H1 (cell line): Measurements from ENCODE around the gene CDH19. TPM values are rescaled to one million over a fixed set of nuclear protein-coding genes. Genes with fewer than 3 reads are reported as not detected.

ENCODE experiments used
- CTCF ChIA-PET: fragments of 300-600 bp; sonication (Branson Sonifier 250); formaldehyde crosslinking; loops from one replicate; lab custom pipeline; 2021; ENCODE audit not compliant: partially characterized antibody; lab: Charles Lee
- POLR2A ChIA-PET: fragments of 300-600 bp; sonication (Branson Sonifier 250); formaldehyde crosslinking; loops from one replicate; lab custom pipeline; 2021; ENCODE audit warnings: inconsistent platforms; ENCODE audit not compliant: partially characterized antibody; lab: Charles Lee
- DNase-seq, 2 experiments: peaks; one replicate each; pipeline versions ENCODE4 v3.0.0 to v3.0.0-alpha.2; 2010 to 2022; ENCODE audit warnings: low spot score in 2 of 2, low read depth in 1 of 2, mixed read lengths in 1 of 2
- FAIRE-seq: peaks from 2 replicates; lab custom pipeline; 2011; peaks lifted over from hg19 to GRCh38; lab: Jason Lieb, UNC
- H2AFZ ChIP-seq: 2 replicates; pipeline ENCODE4 v1.8.1; 2012; ENCODE audit warnings: low read length, inconsistent platforms
- H2AK5ac ChIP-seq: 2 replicates; pipeline ENCODE4 v1.6.1; 2013; ENCODE audit warnings: low read depth, low read length
- H2BK120ac ChIP-seq: replicated peaks from 2 replicates; pipeline ENCODE3; 2013; ENCODE audit warnings: low read depth, low read length, inconsistent platforms
- H2BK12ac ChIP-seq: 2 replicates; pipeline ENCODE4 v1.6.1; 2013; ENCODE audit warnings: low read depth, low read length
- H2BK15ac ChIP-seq: 2 replicates; pipeline ENCODE4 v1.6.1; 2013; ENCODE audit warnings: low read length
- H2BK20ac ChIP-seq: 2 replicates; pipeline ENCODE4 v1.6.1; 2013; ENCODE audit warnings: low read length
- H2BK5ac ChIP-seq: 2 replicates; pipeline ENCODE4 v1.6.1; 2013; ENCODE audit warnings: low read depth, low read length
- H3K14ac ChIP-seq: 2 replicates; pipeline ENCODE4 v1.6.1; 2013; ENCODE audit warnings: inconsistent platforms; ENCODE audit not compliant: insufficient read length
- H3K18ac ChIP-seq: 2 replicates; pipeline ENCODE4 v1.6.1; 2013; ENCODE audit warnings: low read length; ENCODE audit errors: extremely low read depth
- H3K23ac ChIP-seq: 2 replicates; pipeline ENCODE4 v1.6.1; 2013; ENCODE audit warnings: inconsistent platforms; ENCODE audit not compliant: insufficient read length
- H3K23me2 ChIP-seq: 2 replicates; pipeline ENCODE4 v1.6.1; 2013; ENCODE audit warnings: low read depth, low read length
- H3K27ac ChIP-seq: 2 replicates; pipeline ENCODE4 v1.6.1; 2011; ENCODE audit warnings: low read depth, low read length, inconsistent platforms
- H3K27me3 ChIP-seq, 4 experiments: replicated peaks in 1 of 4; 1 replicate in 1 of 4; 2 replicates in 3 of 4; pipeline versions ENCODE4 v1.6.1 to v1.8.1; 2011 to 2013; ENCODE audit warnings: low read length in 3 of 4, mild to moderate bottlenecking in 3 of 4, inconsistent platforms in 2 of 4, mixed read lengths in 2 of 4, moderate library complexity in 1 of 4; ENCODE audit not compliant: control insufficient read depth in 3 of 4, insufficient read depth in 3 of 4; ENCODE audit errors: extremely low read depth in 1 of 4
- H3K36me3 ChIP-seq, 4 experiments: 2 replicates each; pipeline versions ENCODE4 v1.6.1 to v1.8.1; 2011 to 2013; ENCODE audit warnings: mild to moderate bottlenecking in 4 of 4, low read length in 3 of 4, moderate library complexity in 2 of 4, control low read depth in 1 of 4, inconsistent platforms in 1 of 4; ENCODE audit not compliant: insufficient read depth in 4 of 4, control insufficient read depth in 2 of 4
- H3K4ac ChIP-seq: replicated peaks from 2 replicates; pipeline ENCODE3; 2013; ENCODE audit warnings: low read length, low read depth, mixed read lengths, inconsistent platforms; ENCODE audit not compliant: insufficient read length
- H3K4me1 ChIP-seq, 4 experiments: replicated peaks in 1 of 4; 1 replicate in 1 of 4; 2 replicates in 3 of 4; pipeline versions ENCODE4 v1.6.1 to v1.8.1; 2011 to 2013; ENCODE audit warnings: low read length in 3 of 4, inconsistent platforms in 2 of 4, mixed read lengths in 1 of 4; ENCODE audit not compliant: insufficient read depth in 4 of 4, control insufficient read depth in 3 of 4
- H3K4me2 ChIP-seq, 2 experiments: 2 replicates each; pipeline versions ENCODE4 v1.6.1 to v1.8.1; 2011 to 2013; ENCODE audit warnings: low read depth in 2 of 2, low read length in 2 of 2, control low read depth in 1 of 2, inconsistent platforms in 1 of 2, mild to moderate bottlenecking in 1 of 2; ENCODE audit not compliant: insufficient read depth in 1 of 2
- H3K4me3 ChIP-seq, 4 experiments: fragments of 200-600, 300-600 bp in 1 of 4; sonication (generic), shearing (Covaris generic), sonication (Bioruptor Twin) in 1 of 4; 2 replicates each; pipeline versions ENCODE4 v1.5.1 to v1.8.1; 2011 to 2016; ENCODE audit warnings: low read length in 4 of 4, low read depth in 3 of 4, control low read depth in 2 of 4, inconsistent platforms in 2 of 4, mild to moderate bottlenecking in 2 of 4, mixed read lengths in 1 of 4, moderate library complexity in 1 of 4; ENCODE audit not compliant: insufficient read depth in 2 of 4; ENCODE audit errors: extremely low read depth in 1 of 4
- H3K56ac ChIP-seq: replicated peaks from 2 replicates; pipeline ENCODE3; 2013; ENCODE audit warnings: low read depth, mild to moderate bottlenecking, mixed read lengths, low read length, inconsistent platforms; ENCODE audit not compliant: insufficient read length
- H3K79me1 ChIP-seq: 2 replicates; pipeline ENCODE4 v1.6.1; 2013; ENCODE audit warnings: low read depth, low read length, control low read depth
- H3K79me2 ChIP-seq, 2 experiments: 2 replicates each; pipeline versions ENCODE4 v1.6.1 to v1.8.1; 2012 to 2013; ENCODE audit warnings: low read length in 2 of 2, mild to moderate bottlenecking in 2 of 2, inconsistent platforms in 1 of 2; ENCODE audit not compliant: insufficient read depth in 2 of 2, control insufficient read depth in 1 of 2
- H3K9ac ChIP-seq, 4 experiments: replicated peaks in 1 of 4; 1 replicate in 1 of 4; 2 replicates in 3 of 4; pipeline versions ENCODE4 v1.6.1 to v1.8.1; 2011 to 2013; ENCODE audit warnings: low read depth in 3 of 4, low read length in 3 of 4, control low read depth in 2 of 4, mild to moderate bottlenecking in 2 of 4, moderate library complexity in 2 of 4, inconsistent platforms in 1 of 4; ENCODE audit errors: extremely low read depth in 1 of 4
- H3K9me3 ChIP-seq, 2 experiments: 2 replicates each; pipeline versions ENCODE4 v1.6.1 to v1.8.1; 2012 to 2013; ENCODE audit warnings: mild to moderate bottlenecking in 2 of 2, moderate library complexity in 2 of 2, control low read depth in 1 of 2, inconsistent platforms in 1 of 2, low read depth in 1 of 2, low read length in 1 of 2, mixed read lengths in 1 of 2; ENCODE audit not compliant: insufficient read depth in 2 of 2
- H4K20me1 ChIP-seq, 2 experiments: replicated peaks in 1 of 2; 2 replicates each; pipeline versions ENCODE3 to v1.8.1; 2011 to 2013; ENCODE audit warnings: inconsistent platforms in 2 of 2, low read length in 2 of 2, mild to moderate bottlenecking in 1 of 2; ENCODE audit not compliant: insufficient read depth in 2 of 2, control insufficient read depth in 1 of 2
- H4K5ac ChIP-seq: 2 replicates; pipeline ENCODE4 v1.6.1; 2013; ENCODE audit warnings: low read length, low read depth, mixed read lengths, inconsistent platforms; ENCODE audit not compliant: insufficient read length
- H4K8ac ChIP-seq: 2 replicates; pipeline ENCODE4 v1.8.0; 2013; ENCODE audit warnings: mild to moderate bottlenecking, moderate library complexity, low read length, inconsistent platforms; ENCODE audit not compliant: insufficient read depth; ENCODE audit errors: extremely low read depth
- H4K91ac ChIP-seq: replicated peaks from 2 replicates; pipeline ENCODE3; 2013; ENCODE audit warnings: low read length, mixed read lengths, inconsistent platforms; ENCODE audit not compliant: insufficient read length
- BRCA1 ChIP-seq: IDR thresholded peaks from 2 replicates; pipeline ENCODE4 v1.6.1; 2012; ENCODE audit warnings: low read depth, low read length, improper control_type of control experiment
- CREB1 ChIP-seq: IDR thresholded peaks from 2 replicates; pipeline ENCODE4 v1.6.1; 2012; ENCODE audit warnings: inconsistent platforms
- CTBP2 ChIP-seq: IDR thresholded peaks from 2 replicates; pipeline ENCODE4 v1.7.0; 2011; ENCODE audit warnings: borderline replicate concordance, mild to moderate bottlenecking, moderate library complexity, mixed read lengths, low read length; ENCODE audit not compliant: insufficient read depth, insufficient read length
- CTCF ChIP-seq, 3 experiments: IDR thresholded peaks; 1 replicate in 2 of 3; 2 replicates in 1 of 3; pipeline versions ENCODE4 v1.5.1 to v1.6.1; 2011; ENCODE audit warnings: low read length in 3 of 3, mild to moderate bottlenecking in 3 of 3, inconsistent platforms in 2 of 3, low read depth in 1 of 3, moderate library complexity in 1 of 3; ENCODE audit not compliant: insufficient read depth in 1 of 3; ENCODE audit errors: control extremely low read depth in 1 of 3
- EZH2 ChIP-seq: fragments of 200-600 bp; sonication (generic); IDR thresholded peaks from 2 replicates; pipeline ENCODE4 v1.7.1; 2012; ENCODE audit warnings: low read depth, mild to moderate bottlenecking, moderate library complexity, low read length, inconsistent platforms; ENCODE audit not compliant: severe bottlenecking
- HDAC6 ChIP-seq: IDR thresholded peaks from one replicate; pipeline ENCODE4 v1.7.1; 2012; ENCODE audit warnings: low read depth, mild to moderate bottlenecking, inconsistent platforms, low read length, moderate library complexity
- RNF2 ChIP-seq: fragments of 200-900, 300-1000 bp; sonication (generic); IDR thresholded peaks from 2 replicates; pipeline ENCODE4 v1.7.1; 2016; ENCODE audit warnings: borderline replicate concordance, low read depth, mild to moderate bottlenecking, antibody characterized with exemption, low read length; ENCODE audit not compliant: poor library complexity, severe bottlenecking; ENCODE audit errors: missing control alignments
- RXRA ChIP-seq: IDR thresholded peaks from 2 replicates; pipeline ENCODE4 v1.6.1; 2011; ENCODE audit warnings: low read depth, mild to moderate bottlenecking, low read length, moderate library complexity; ENCODE audit not compliant: insufficient read depth
- SIRT6 ChIP-seq: IDR thresholded peaks from one replicate; pipeline ENCODE4 v1.7.1; 2012; ENCODE audit warnings: low read length, inconsistent platforms
- SIX5 ChIP-seq: IDR thresholded peaks from 2 replicates; pipeline ENCODE4 v1.6.1; 2011; ENCODE audit warnings: mild to moderate bottlenecking, low read depth, low read length
- ZNF274 ChIP-seq: IDR thresholded peaks from 2 replicates; pipeline ENCODE4 v1.7.0; 2012; ENCODE audit warnings: low read length, borderline replicate concordance; ENCODE audit errors: extremely low read depth
- WGBS, 2 experiments: shearing (Covaris generic) in 1 of 2; methylation state at CpG; one replicate each; pipeline versions ENCODE4 v1.1.6 to v1.1.7; 2013 to 2015; ENCODE audit warnings: low lambda C conversion rate in 2 of 2, mixed read lengths in 2 of 2, inconsistent platforms in 1 of 2, low coverage in 1 of 2, missing lambda C conversion rate in 1 of 2; ENCODE audit not compliant: insufficient replicate concordance in 2 of 2, insufficient coverage in 1 of 2, insufficient read length in 1 of 2; ENCODE audit errors: extremely low coverage in 1 of 2, missing lambda C conversion rate in 1 of 2; 5-methylcytosine and 5-hydroxymethylcytosine counted together
- polyA plus RNA-seq, 7 experiments: library from polyadenylated mRNA; depleted of rRNA in 3 of 7; stranded (reverse) in 5 of 7; unstranded in 2 of 7; fragments of >200 nt in 5 of 7; fragments of 200-250 nt in 2 of 7; gene quantifications; 1 replicate in 5 of 7; 2 replicates in 1 of 7; 4 replicates in 1 of 7; pipeline versions ENCODE4 v1.2.1 to v1.2.3, GENCODE V29; 2011 to 2013; ENCODE audit warnings: missing spikeins in 2 of 7, mixed read lengths in 2 of 7
- total RNA-seq: library from RNA; stranded (reverse); fragmentation: NEBNext Ultra II Directional; extraction: Animal tissue kit (Norgen Biotek cat#: 25700); gene quantifications from 2 replicates; pipeline ENCODE4 v1.2.1, GENCODE V29; 2021

Gene CDH19
- total and polyA plus RNA-seq, 2 of the 8 experiments (the other 6 are each of a cell fraction or from before 2014, with no cell fraction given), result not detected

- no peak for DNase-seq
- no peak overlapping the region for H2BK15ac ChIP-seq
- H3K79me1 ChIP-seq, result no peaks in the 10 kb centered on the region
- H3K4me3 ChIP-seq, result no peak overlapping the region
- no peak overlapping the region for H3K56ac ChIP-seq
- no peak overlapping the region for H3K18ac ChIP-seq
- ChIA-PET POLR2A (no interaction called here), CTCF (no interaction called here)
- no peak overlapping the region for H4K8ac ChIP-seq
- FAIRE-seq, result no peak
- no peak overlapping the region for H3K4ac ChIP-seq
- H2BK5ac ChIP-seq, result no peak overlapping the region
- no peaks in the 10 kb centered on the region for H4K20me1 ChIP-seq
- no peak overlapping the region for H3K27ac ChIP-seq
- no peaks in the 10 kb centered on the region for H3K27me3 ChIP-seq
- no peaks in the 10 kb centered on the region for H3K23me2 ChIP-seq
- no peak for TF ChIP-seq HDAC6
- TF ChIP-seq EZH2, result no peak
- no peak for TF ChIP-seq CREB1
- TF ChIP-seq ZNF274, result no peak
- TF ChIP-seq SIX5, result no peak
- no peak for TF ChIP-seq RNF2
- TF ChIP-seq CTCF (IDR thresholded peaks at IDR 0.05; ENCODE audit: control extremely low read depth in 1 of 3, insufficient read depth in 1 of 3, low read depth in 1 of 3, low read length in 3 of 3), result no peak
- no peak for TF ChIP-seq CTBP2
- no peak for TF ChIP-seq BRCA1
- TF ChIP-seq RXRA, result no peak
- TF ChIP-seq SIRT6, result no peak
- H2BK120ac ChIP-seq, result no peak overlapping the region
- no peak overlapping the region for H4K91ac ChIP-seq
- no peak overlapping the region for H3K4me2 ChIP-seq
- no peak overlapping the region for H3K9ac ChIP-seq
- H3K23ac ChIP-seq, result no peak overlapping the region
- no peak overlapping the region for H2AFZ ChIP-seq
- WGBS, 2 experiments, result 92% methylated on average over 5 of the region's 5 CpGs; no CpG with 5 or more reads in 1 of the 2 experiments
- H3K4me1 ChIP-seq, result no peaks in the 10 kb centered on the region
- no peaks in the 10 kb centered on the region for H3K79me2 ChIP-seq
- H3K14ac ChIP-seq, result no peak overlapping the region
- H4K5ac ChIP-seq, result no peak overlapping the region
- H3K9me3 ChIP-seq, result no peaks in the 10 kb centered on the region
- no peak overlapping the region for H2AK5ac ChIP-seq
- no peak overlapping the region for H2BK20ac ChIP-seq
- no peaks in the 10 kb centered on the region for H3K36me3 ChIP-seq
- H2BK12ac ChIP-seq, result no peak overlapping the region
Measured at GRCh38 chr18:66558773-66559172, 45.1 kb downstream of the CDH19 start.
